Measurements from ENCODE around the gene MYO7B.

DNA sequence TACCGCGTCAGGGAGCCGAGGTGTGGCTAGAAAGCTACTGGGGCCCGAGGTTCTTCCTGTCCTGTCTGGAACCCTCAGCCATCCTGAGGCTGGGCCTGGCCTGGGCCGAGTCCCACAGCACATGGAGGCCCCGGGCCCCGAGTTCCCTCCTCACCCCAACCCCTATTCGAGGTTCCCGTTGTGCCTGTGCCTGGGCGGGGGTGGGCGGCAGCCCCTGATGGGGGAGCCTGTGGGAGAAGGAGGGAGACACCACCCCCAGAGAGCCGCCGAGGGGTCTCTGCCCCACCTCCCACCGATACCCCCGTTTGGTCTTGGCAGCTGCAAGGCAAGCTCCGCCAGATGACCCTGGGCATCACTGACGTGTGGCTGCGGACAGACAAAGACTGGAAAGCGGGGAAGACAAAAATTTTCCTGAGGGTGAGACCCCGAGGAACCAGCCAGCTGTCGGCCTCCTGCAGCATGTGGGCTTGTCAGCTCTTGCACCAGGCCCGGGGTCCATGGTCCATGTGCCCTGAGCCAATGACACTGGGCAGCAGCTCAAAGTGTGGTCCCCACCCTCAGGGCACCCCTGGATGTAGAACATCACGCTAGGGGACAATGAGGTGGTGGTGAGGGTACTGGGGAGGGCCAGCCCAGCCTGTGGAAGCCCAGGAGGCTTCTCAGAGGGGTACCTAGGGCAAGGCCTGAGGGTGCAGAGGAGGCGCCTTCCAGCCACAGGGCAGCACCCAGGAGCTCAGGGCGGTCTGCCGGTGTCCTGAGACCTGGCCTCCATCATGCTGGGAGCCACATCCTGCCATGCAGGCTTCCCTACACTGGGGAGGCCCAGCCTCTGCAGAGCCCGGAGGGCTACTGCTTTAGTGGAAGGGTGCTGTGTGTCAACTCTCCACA is 58.0 kb downstream of the MYO7B start:
- TF ChIP-seq, protein P1, sequence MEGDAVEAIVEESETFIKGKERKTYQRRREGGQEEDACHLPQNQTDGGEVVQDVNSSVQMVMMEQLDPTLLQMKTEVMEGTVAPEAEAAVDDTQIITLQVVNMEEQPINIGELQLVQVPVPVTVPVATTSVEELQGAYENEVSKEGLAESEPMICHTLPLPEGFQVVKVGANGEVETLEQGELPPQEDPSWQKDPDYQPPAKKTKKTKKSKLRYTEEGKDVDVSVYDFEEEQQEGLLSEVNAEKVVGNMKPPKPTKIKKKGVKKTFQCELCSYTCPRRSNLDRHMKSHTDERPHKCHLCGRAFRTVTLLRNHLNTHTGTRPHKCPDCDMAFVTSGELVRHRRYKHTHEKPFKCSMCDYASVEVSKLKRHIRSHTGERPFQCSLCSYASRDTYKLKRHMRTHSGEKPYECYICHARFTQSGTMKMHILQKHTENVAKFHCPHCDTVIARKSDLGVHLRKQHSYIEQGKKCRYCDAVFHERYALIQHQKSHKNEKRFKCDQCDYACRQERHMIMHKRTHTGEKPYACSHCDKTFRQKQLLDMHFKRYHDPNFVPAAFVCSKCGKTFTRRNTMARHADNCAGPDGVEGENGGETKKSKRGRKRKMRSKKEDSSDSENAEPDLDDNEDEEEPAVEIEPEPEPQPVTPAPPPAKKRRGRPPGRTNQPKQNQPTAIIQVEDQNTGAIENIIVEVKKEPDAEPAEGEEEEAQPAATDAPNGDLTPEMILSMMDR (IDR thresholded peaks at IDR 0.05), result no peak
- TF ChIP-seq POLR2A (IDR thresholded peaks at IDR 0.05), result no peak

Measured in tibial nerve (tissue), 3 donors.